Suprapubic skin (tissue), 4 donors: ENCODE measurements around the gene NRF1.

Experiments used
- CTCF ChIP-seq, 2 donors: fragments of 200-600 bp in 1 of 2; fragments of 450-650 bp in 1 of 2; sonication (generic) in 1 of 2; IDR thresholded peaks; one replicate each; pipeline ENCODE4 v1.5.1; 2016 to 2019; ENCODE audit warnings: antibody characterized with exemption in 2 of 2, mild to moderate bottlenecking in 1 of 2, moderate library complexity in 1 of 2
- EP300 ChIP-seq: sonication (generic); formaldehyde crosslinking; IDR thresholded peaks from one replicate; pipeline ENCODE4 v1.6.1; 2017; ENCODE audit warnings: antibody characterized with exemption
- POLR2A ChIP-seq, 2 donors: fragments of 450-650 bp; IDR thresholded peaks; one replicate each; pipeline ENCODE4 v1.6.1; 2017; ENCODE audit warnings: antibody characterized with exemption in 2 of 2, mild to moderate bottlenecking in 2 of 2, moderate library complexity in 2 of 2
- POLR2AphosphoS5 ChIP-seq, 3 donors: sonication (generic); formaldehyde crosslinking; IDR thresholded peaks; one replicate each; pipeline ENCODE4 v1.6.1; 2017; ENCODE audit warnings: antibody characterized with exemption in 3 of 3

DNA sequence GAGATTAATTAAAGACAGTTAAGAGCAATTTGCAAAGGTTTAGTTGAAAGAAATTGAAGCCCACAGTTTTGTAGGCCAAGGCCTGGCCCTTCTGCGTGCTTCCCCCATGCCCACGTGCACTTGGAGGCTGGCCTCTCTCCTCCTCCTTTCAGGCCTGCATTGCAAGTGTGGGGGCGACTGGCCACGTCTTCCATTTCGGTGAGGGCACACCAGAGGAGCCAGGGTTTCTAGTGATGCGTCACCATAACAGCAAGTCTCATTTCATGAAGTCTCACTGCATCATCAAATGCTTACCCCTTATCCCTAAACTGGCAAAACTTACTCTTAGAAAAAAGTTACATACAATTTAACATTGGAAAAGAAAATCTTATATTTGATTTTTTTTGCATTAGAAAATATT, 141.2 kb downstream of the NRF1 start:
- TF ChIP-seq CTCF (IDR thresholded peaks at IDR 0.05) (no peak), EP300 (no peak), POLR2AphosphoS5 (IDR thresholded peaks at IDR 0.05) (no peak), POLR2A (IDR thresholded peaks at IDR 0.05) (no peak)
